HEK293 (cell line): ENCODE results near the gene CNTRL.

ENCODE experiments used
- CTCF ChIA-PET: fragments of 350-600 bp; formaldehyde crosslinking; extraction: SDS; loops from one replicate; lab custom pipeline; 2021; ENCODE audit warnings: antibody characterized with exemption; lab: Yijun Ruan, JAX
- POLR2A ChIA-PET: fragments of 300-600 bp; formaldehyde crosslinking; extraction: SDS; loops from one replicate; lab custom pipeline; 2020; ENCODE audit warnings: antibody characterized with exemption, inconsistent platforms; lab: Yijun Ruan, JAX
- H3K27ac ChIP-seq: fragments of 200-500 bp; sonication (Bioruptor generic); 2 replicates; pipeline ENCODE4 v1.5.1; 2014; ENCODE audit warnings: low read depth, low read length, control low read depth, inconsistent platforms; ENCODE audit errors: extremely low read depth
- H3K36me3 ChIP-seq, 2 experiments: fragments of 200-500 bp in 1 of 2; sonication (Bioruptor generic) in 1 of 2; 1 replicate in 1 of 2; 2 replicates in 1 of 2; pipeline ENCODE4 v1.5.1; 2014 to 2017; ENCODE audit warnings: inconsistent platforms in 2 of 2, low read length in 2 of 2; ENCODE audit not compliant: control insufficient read depth in 2 of 2, insufficient read depth in 1 of 2
- H3K4me1 ChIP-seq: fragments of 200-500 bp; sonication (Bioruptor generic); 2 replicates; pipeline ENCODE4 v1.5.1; 2014; ENCODE audit warnings: mild to moderate bottlenecking, low read length, inconsistent platforms; ENCODE audit not compliant: control insufficient read depth, insufficient read depth
- H3K4me3 ChIP-seq: 2 replicates; pipeline ENCODE4 v1.5.1; 2011; ENCODE audit warnings: low read depth, mild to moderate bottlenecking, control low read depth, low read length, moderate library complexity
- H3K9me3 ChIP-seq: fragments of 200-500 bp; sonication (Bioruptor generic); 2 replicates; pipeline ENCODE4 v1.5.1; 2014; ENCODE audit warnings: low read depth, low read length, inconsistent platforms; ENCODE audit not compliant: control insufficient read depth, insufficient read depth
- BCL11B ChIP-seq: fragments of 450-650 bp; formaldehyde crosslinking; IDR thresholded peaks from 2 replicates; pipeline ENCODE4 v1.5.1; 2016; ENCODE audit warnings: low read depth, missing biosample characterization, missing genetic modification characterization
- HIC1 ChIP-seq: fragments of 450-650 bp; formaldehyde crosslinking; IDR thresholded peaks from 2 replicates; pipeline ENCODE4 v1.5.1; 2016; ENCODE audit warnings: missing biosample characterization, missing genetic modification characterization
- KLF7 ChIP-seq: fragments of 450-650 bp; formaldehyde crosslinking; IDR thresholded peaks from 2 replicates; pipeline ENCODE4 v1.5.1; 2016; ENCODE audit warnings: missing biosample characterization, missing genetic modification characterization, borderline replicate concordance
- KLF8 ChIP-seq: fragments of 450-650 bp; formaldehyde crosslinking; IDR thresholded peaks from 2 replicates; pipeline ENCODE4 v1.5.1; 2016; ENCODE audit warnings: missing biosample characterization, missing genetic modification characterization
- OSR2 ChIP-seq: fragments of 450-650 bp; formaldehyde crosslinking; IDR thresholded peaks from 2 replicates; pipeline ENCODE4 v1.5.1; 2016; ENCODE audit warnings: missing biosample characterization, missing genetic modification characterization
- PRDM10 ChIP-seq: fragments of 450-650 bp; formaldehyde crosslinking; IDR thresholded peaks from 2 replicates; pipeline ENCODE4 v1.5.1; 2016; ENCODE audit warnings: missing biosample characterization, missing genetic modification characterization
- SP2 ChIP-seq: fragments of 450-650 bp; formaldehyde crosslinking; IDR thresholded peaks from 2 replicates; pipeline ENCODE4 v1.5.1; 2016; ENCODE audit warnings: missing biosample characterization, missing genetic modification characterization
- ZNF132 ChIP-seq: fragments of 450-650 bp; formaldehyde crosslinking; IDR thresholded peaks from 2 replicates; pipeline ENCODE4 v1.5.1; 2017; ENCODE audit warnings: missing biosample characterization, missing genetic modification characterization, borderline replicate concordance
- ZNF16 ChIP-seq: fragments of 450-650 bp; formaldehyde crosslinking; IDR thresholded peaks from 2 replicates; pipeline ENCODE4 v1.5.1; 2016; ENCODE audit warnings: low read depth, missing biosample characterization, missing genetic modification characterization
- ZNF214 ChIP-seq: fragments of 450-650 bp; formaldehyde crosslinking; IDR thresholded peaks from 2 replicates; pipeline ENCODE4 v1.5.1; 2017; ENCODE audit warnings: missing biosample characterization, mild to moderate bottlenecking, missing genetic modification characterization, borderline replicate concordance
- ZNF26 ChIP-seq: fragments of 450-650 bp; formaldehyde crosslinking; IDR thresholded peaks from 2 replicates; pipeline ENCODE4 v1.5.1; 2016; ENCODE audit warnings: missing biosample characterization, missing genetic modification characterization
- ZNF274 ChIP-seq, 2 experiments: fragments of 200-500 bp in 1 of 2; fragments of 450-650 bp in 1 of 2; sonication (Bioruptor generic) in 1 of 2; formaldehyde crosslinking in 1 of 2; IDR thresholded peaks; 2 replicates each; pipeline versions ENCODE4 v1.5.1 to v1.6.1; 2014 to 2016; ENCODE audit warnings: borderline replicate concordance in 1 of 2, inconsistent platforms in 1 of 2, low read length in 1 of 2, missing biosample characterization in 1 of 2, missing genetic modification characterization in 1 of 2
- ZNF292 ChIP-seq: fragments of 450-650 bp; formaldehyde crosslinking; IDR thresholded peaks from 2 replicates; pipeline ENCODE4 v1.5.1; 2016; ENCODE audit warnings: low read depth, missing biosample characterization, missing genetic modification characterization, borderline replicate concordance
- ZNF626 ChIP-seq: fragments of 450-650 bp; sonication (Bioruptor Pico); formaldehyde crosslinking; IDR thresholded peaks from 2 replicates; pipeline ENCODE4 v1.5.1; 2018; ENCODE audit warnings: missing biosample characterization, missing genetic modification characterization, inconsistent platforms
- ZNF629 ChIP-seq: fragments of 450-650 bp; formaldehyde crosslinking; IDR thresholded peaks from 2 replicates; pipeline ENCODE4 v1.5.1; 2017; ENCODE audit warnings: missing biosample characterization, missing genetic modification characterization
- ZNF792 ChIP-seq: fragments of 450-650 bp; formaldehyde crosslinking; IDR thresholded peaks from 2 replicates; pipeline ENCODE4 v1.5.1; 2016; ENCODE audit warnings: missing biosample characterization, missing genetic modification characterization
- ZSCAN5A ChIP-seq: fragments of 450-650 bp; formaldehyde crosslinking; IDR thresholded peaks from 2 replicates; pipeline ENCODE4 v1.5.1; 2016; ENCODE audit warnings: missing biosample characterization, missing genetic modification characterization
- TF ChIP-seq, protein P1 (sequence below): fragments of 450-650 bp; formaldehyde crosslinking; IDR thresholded peaks from 2 replicates; pipeline ENCODE4 v1.5.1; 2016; ENCODE audit warnings: missing biosample characterization, missing genetic modification characterization
- TF ChIP-seq, protein P2 (sequence below): fragments of 450-650 bp; formaldehyde crosslinking; IDR thresholded peaks from 2 replicates; pipeline ENCODE4 v1.5.1; 2016; ENCODE audit warnings: missing biosample characterization, missing genetic modification characterization
- TF ChIP-seq, protein P3 (sequence below): fragments of 450-650 bp; formaldehyde crosslinking; optimal IDR thresholded peaks from 2 replicates; pipeline ENCODE3; 2016; ENCODE audit warnings: missing biosample characterization, mild to moderate bottlenecking, missing genetic modification characterization

CNTRL gene

DNA sequence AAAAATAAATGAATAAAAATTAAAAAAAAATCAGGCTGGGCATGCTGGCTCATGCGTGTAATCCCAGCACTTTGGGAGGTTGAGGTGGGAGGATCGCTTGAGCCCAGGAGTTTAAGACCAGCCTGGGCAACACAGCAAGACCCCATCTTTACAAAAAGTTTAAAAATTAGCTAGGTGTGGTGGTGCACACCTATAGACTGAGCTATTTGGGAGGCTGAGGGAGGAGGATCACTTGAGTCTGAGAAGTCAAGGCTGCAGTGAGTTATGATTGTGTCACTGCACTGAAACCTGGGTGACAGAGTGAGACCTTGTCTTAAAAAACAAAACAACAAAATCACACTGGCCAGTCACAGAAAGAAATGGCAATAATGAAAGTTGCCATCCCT, 3.4 kb upstream of the CNTRL start:
- ChIA-PET CTCF (interaction anchor here (0.6 to 2.4 kb wide), 5 partner anchors 11 to 283 kb away, joined by 3 to 11 read pairs (median 7); partner anchors contain the start of gene C5), POLR2A (no interaction called here)
- Histone ChIP-seq H3K4me3 (no peak overlapping the region), H3K9me3 (no peaks in the 10 kb centered on the region), H3K4me1 (peaks cover 2% of the 10 kb centered on the region; the same call in 1 of the 2 replicates), H3K36me3 (no peaks in the 10 kb centered on the region), H3K27ac (no peak overlapping the region)
- TF ChIP-seq ZNF214 (tag by site-specific recombination) (no peak), ZNF629 (no peak), ZNF132 (tag by site-specific recombination) (no peak), BCL11B (tag by site-specific recombination) (no peak), PRDM10 (tag by site-specific recombination) (no peak), ZNF16 (tag by site-specific recombination) (no peak), KLF7 (tag by site-specific recombination) (no peak), HIC1 (tag by site-specific recombination) (no peak), KLF8 (no peak), ZSCAN5A (tag by site-specific recombination) (no peak), ZNF626 (no peak), ZNF26 (tag by site-specific recombination) (no peak), ZNF292 (tag by site-specific recombination) (no peak), ZNF792 (tag by site-specific recombination) (no peak), ZNF274 (IDR thresholded peaks at IDR 0.05; ENCODE audit: low read length) (no peak), ZNF274 (tag by site-specific recombination; IDR thresholded peaks at IDR 0.05; ENCODE audit: borderline replicate concordance) (no peak), SP2 (tag by site-specific recombination) (no peak), OSR2 (no peak)
- TF ChIP-seq, protein P1, sequence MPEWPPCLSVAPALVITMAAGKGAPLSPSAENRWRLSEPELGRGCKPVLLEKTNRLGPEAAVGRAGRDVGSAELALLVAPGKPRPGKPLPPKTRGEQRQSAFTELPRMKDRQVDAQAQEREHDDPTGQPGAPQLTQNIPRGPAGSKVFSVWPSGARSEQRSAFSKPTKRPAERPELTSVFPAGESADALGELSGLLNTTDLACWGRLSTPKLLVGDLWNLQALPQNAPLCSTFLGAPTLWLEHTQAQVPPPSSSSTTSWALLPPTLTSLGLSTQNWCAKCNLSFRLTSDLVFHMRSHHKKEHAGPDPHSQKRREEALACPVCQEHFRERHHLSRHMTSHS (tag by site-specific recombination): no peak
- TF ChIP-seq, protein P2, sequence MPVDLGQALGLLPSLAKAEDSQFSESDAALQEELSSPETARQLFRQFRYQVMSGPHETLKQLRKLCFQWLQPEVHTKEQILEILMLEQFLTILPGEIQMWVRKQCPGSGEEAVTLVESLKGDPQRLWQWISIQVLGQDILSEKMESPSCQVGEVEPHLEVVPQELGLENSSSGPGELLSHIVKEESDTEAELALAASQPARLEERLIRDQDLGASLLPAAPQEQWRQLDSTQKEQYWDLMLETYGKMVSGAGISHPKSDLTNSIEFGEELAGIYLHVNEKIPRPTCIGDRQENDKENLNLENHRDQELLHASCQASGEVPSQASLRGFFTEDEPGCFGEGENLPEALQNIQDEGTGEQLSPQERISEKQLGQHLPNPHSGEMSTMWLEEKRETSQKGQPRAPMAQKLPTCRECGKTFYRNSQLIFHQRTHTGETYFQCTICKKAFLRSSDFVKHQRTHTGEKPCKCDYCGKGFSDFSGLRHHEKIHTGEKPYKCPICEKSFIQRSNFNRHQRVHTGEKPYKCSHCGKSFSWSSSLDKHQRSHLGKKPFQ (tag by site-specific recombination): no peak
- TF ChIP-seq, protein P3, sequence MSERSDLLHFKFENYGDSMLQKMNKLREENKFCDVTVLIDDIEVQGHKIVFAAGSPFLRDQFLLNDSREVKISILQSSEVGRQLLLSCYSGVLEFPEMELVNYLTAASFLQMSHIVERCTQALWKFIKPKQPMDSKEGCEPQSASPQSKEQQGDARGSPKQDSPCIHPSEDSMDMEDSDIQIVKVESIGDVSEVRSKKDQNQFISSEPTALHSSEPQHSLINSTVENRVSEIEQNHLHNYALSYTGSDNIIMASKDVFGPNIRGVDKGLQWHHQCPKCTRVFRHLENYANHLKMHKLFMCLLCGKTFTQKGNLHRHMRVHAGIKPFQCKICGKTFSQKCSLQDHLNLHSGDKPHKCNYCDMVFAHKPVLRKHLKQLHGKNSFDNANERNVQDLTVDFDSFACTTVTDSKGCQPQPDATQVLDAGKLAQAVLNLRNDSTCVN (tag by site-specific recombination): no peak
